Activated effector memory CD4-positive, alpha-beta T cell treated with anti-CD3 and anti-CD28 coated beads, Interleukin-2, amount 50 U/mL, for 16 hours (primary cell): Measurements from ENCODE around the gene PLA2G3.
"Not testable (repeated sequence)": the region's sequence is repeated elsewhere in the genome, so short reads cannot be mapped to it uniquely, and the experiment has no call there.

Source experiments
- DNase-seq: peaks from one replicate; pipeline ENCODE4 v3.0.0-alpha.2; 2020

The PLA2G3 gene

GRCh38 chr22:31122532-31123291 is 17.6 kb downstream of the PLA2G3 start, which contains the start of gene INPP5J:
Gene INPP5J (plus strand): TSS chr22:31122966. CDS start chr22:31123015, 49 bp downstream.
- DNase-seq: no peak

- no peak for DNase-seq
These were observed 18.1 kb downstream of the PLA2G3 start for GRCh38 chr22:31122196-31122531.

GRCh38 chr22:31121403-31121802 is 18.9 kb downstream of the PLA2G3 start:
- DNase-seq: no peak

GRCh38 chr22:31120642-31121041 is 19.7 kb downstream of the PLA2G3 start:
- no peak for DNase-seq

GRCh38 chr22:31120230-31120629 is 20.1 kb downstream of the PLA2G3 start:
- DNase-seq: no peak

- no peak for DNase-seq
These were observed 21.1 kb downstream of the PLA2G3 start for GRCh38 chr22:31119026-31119717.

GRCh38 chr22:31118046-31118820 is 22.1 kb downstream of the PLA2G3 start:
- no peak for DNase-seq

GRCh38 chr22:31112547-31113091 is 27.7 kb downstream of the PLA2G3 start:
- DNase-seq: not testable (repeated sequence)

GRCh38 chr22:31107894-31108218 is 32.5 kb downstream of the PLA2G3 start:
- DNase-seq: no peak

GRCh38 chr22:31107178-31107893 is 33.0 kb downstream of the PLA2G3 start, which contains the start of gene SELENOM:
Gene SELENOM (minus strand): TSS chr22:31107568. CDS start chr22:31107505, 63 bp downstream.
- peak; percentile 95 for DNase-seq

- no peak for DNase-seq
These were observed 33.6 kb downstream of the PLA2G3 start for GRCh38 chr22:31106731-31107177.

GRCh38 chr22:31106001-31106571 is 34.2 kb downstream of the PLA2G3 start:
- DNase-seq: no peak

GRCh38 chr22:31105282-31105929 is 34.9 kb downstream of the PLA2G3 start:
- DNase-seq: no peak

GRCh38 chr22:31104869-31105268 is 35.4 kb downstream of the PLA2G3 start:
- peak; percentile 68 for DNase-seq

GRCh38 chr22:31103899-31104694 is 36.2 kb downstream of the PLA2G3 start:
- no peak for DNase-seq

- DNase-seq: no peak
These were observed 37.2 kb downstream of the PLA2G3 start for GRCh38 chr22:31103111-31103510.

- no peak for DNase-seq
These were observed 37.7 kb downstream of the PLA2G3 start for GRCh38 chr22:31102441-31103081.

GRCh38 chr22:31100762-31101525 is 39.4 kb downstream of the PLA2G3 start:
- no peak for DNase-seq
